SKM-1 (cell line): ENCODE data around the gene DENND1A.
"Not testable (repeated sequence)": the region's sequence is repeated elsewhere in the genome, so short reads cannot be mapped to it uniquely, and the experiment has no call there.

Source experiments
- DNase-seq: peaks from one replicate; lab custom pipeline; 2025; ENCODE audit not compliant: unreplicated experiment; lab: John Stamatoyannopoulos, UW

The DENND1A gene

GRCh38 chr9:123402981-123403509, 526.9 kb downstream of the DENND1A start:
- DNase-seq, result no peak

GRCh38 chr9:123401879-123402513, 527.9 kb downstream of the DENND1A start:
- DNase-seq, result peak; percentile 22

GRCh38 chr9:123400926-123401503, 528.9 kb downstream of the DENND1A start:
- no peak for DNase-seq

- DNase-seq, result no peak
These were observed 530.0 kb downstream of the DENND1A start for GRCh38 chr9:123399803-123400378.

- not testable (repeated sequence) for DNase-seq
These were observed 531.0 kb downstream of the DENND1A start for GRCh38 chr9:123398938-123399337.

GRCh38 chr9:123397975-123398374, 532.0 kb downstream of the DENND1A start:
- DNase-seq, result no peak

- DNase-seq, result no peak
These were observed 534.0 kb downstream of the DENND1A start for GRCh38 chr9:123395689-123396511.

GRCh38 chr9:123395276-123395688, 534.6 kb downstream of the DENND1A start:
- DNase-seq, result no peak

- DNase-seq, result no peak
These were observed 535.4 kb downstream of the DENND1A start for GRCh38 chr9:123394291-123395235.

- no peak for DNase-seq
These were observed 537.1 kb downstream of the DENND1A start for GRCh38 chr9:123392802-123393201.

GRCh38 chr9:123391946-123392345, 538.0 kb downstream of the DENND1A start:
- DNase-seq, result no peak

GRCh38 chr9:123391233-123391632, 538.7 kb downstream of the DENND1A start:
- no peak for DNase-seq

- DNase-seq, result no peak
These were observed 539.4 kb downstream of the DENND1A start for GRCh38 chr9:123390337-123391135.

GRCh38 chr9:123389698-123390097, 540.2 kb downstream of the DENND1A start:
- DNase-seq, result no peak

GRCh38 chr9:123389070-123389469, 540.9 kb downstream of the DENND1A start:
- DNase-seq, result peak; percentile 87

GRCh38 chr9:123387686-123388085, 542.2 kb downstream of the DENND1A start:
- peak; percentile 63 for DNase-seq

- no peak for DNase-seq
These were observed 546.3 kb downstream of the DENND1A start for GRCh38 chr9:123383512-123384170.

- no peak for DNase-seq
These were observed 547.0 kb downstream of the DENND1A start for GRCh38 chr9:123382653-123383511.
